Activated CD4-positive, alpha-beta T cell treated with anti-CD3 and anti-CD28 coated beads, Interleukin-2, amount 10 ng/mL, durations not matched to agents 24 days and 14 days (primary cell): ENCODE results near the gene C1S. TPM values are rescaled to one million over a fixed set of nuclear protein-coding genes. Genes with fewer than 3 reads are reported as not detected.
"Not testable (repeated sequence)": the region's sequence is repeated elsewhere in the genome, so short reads cannot be mapped to it uniquely, and the experiment has no call there.

ENCODE experiments used
- DNase-seq: peaks from one replicate; pipeline ENCODE4 v3.0.0; 2022
- H3K27ac Mint-ChIP-seq: one replicate; pipeline ENCODE4 v1.8.0; 2022; ENCODE audit warnings: mild to moderate bottlenecking, mixed read lengths
- H3K27me3 Mint-ChIP-seq: one replicate; pipeline ENCODE4 v1.8.0; 2022; ENCODE audit warnings: mixed read lengths
- H3K36me3 Mint-ChIP-seq: one replicate; pipeline ENCODE4 v1.8.0; 2022; ENCODE audit warnings: low read depth, mild to moderate bottlenecking, mixed read lengths
- H3K4me1 Mint-ChIP-seq: one replicate; pipeline ENCODE4 v1.8.0; 2021; ENCODE audit warnings: mixed read lengths
- H3K4me3 Mint-ChIP-seq: one replicate; pipeline ENCODE4 v1.8.0; 2022; ENCODE audit warnings: mild to moderate bottlenecking, moderate library complexity, mixed read lengths
- H3K9me3 Mint-ChIP-seq: one replicate; pipeline ENCODE4 v1.8.0; 2021; ENCODE audit warnings: mixed read lengths
- intact Hi-C: fragments of 100-400 bp; cut with micrococcal nuclease; formaldehyde crosslinking; loops from one replicate; pipeline ENCODE4 v1.15.1; 2023
- total RNA-seq: library from RNA; stranded (reverse); gene quantifications from 2 replicates; pipeline ENCODE4 v1.2.3, GENCODE V29; 2022

Gene C1S
- total RNA-seq, result 1.9 and 2.6 TPM in 2 replicates

DNA sequence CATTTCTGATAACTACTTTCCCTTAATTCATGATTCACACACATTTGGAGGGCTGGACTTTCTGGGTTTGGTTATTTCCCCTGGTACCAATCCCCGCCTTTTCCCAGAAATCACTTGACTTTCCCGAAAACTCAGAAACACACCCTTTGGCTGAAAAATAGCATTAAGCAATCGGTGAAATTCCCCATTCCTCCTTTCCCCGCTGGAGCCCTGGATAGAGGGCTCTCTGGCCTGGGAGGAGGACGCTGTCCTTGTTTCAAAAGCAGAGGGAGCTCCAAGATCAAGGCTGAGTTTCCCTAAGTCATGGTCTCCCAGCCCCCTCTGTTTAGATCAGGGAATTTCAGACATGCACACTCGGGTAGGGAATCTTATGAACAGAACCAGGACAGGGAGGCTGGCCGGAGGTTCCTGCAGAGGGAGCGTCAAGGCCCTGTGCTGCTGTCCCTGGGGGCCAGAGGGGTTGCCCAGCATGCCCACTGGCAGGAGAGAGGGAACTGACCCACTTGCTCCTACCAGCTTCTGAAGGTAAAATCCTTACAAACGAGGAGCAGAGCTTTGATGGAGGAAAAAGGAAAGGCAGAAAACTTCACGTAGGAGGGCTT, at the start of gene C1S:
TSS of gene C1S (plus strand) at position 366 of the 602 bp plus-strand sequence. CDS start 1,195 bp downstream, outside the sequence.
- Mint-ChIP-seq H3K36me3 (no peaks in the 10 kb centered on the region), H3K9me3 (no peaks in the 10 kb centered on the region), H3K4me1 (no peaks in the 10 kb centered on the region), H3K27ac (no peak within 1 kb of the TSS), H3K4me3 (no peak within 1 kb of the TSS), H3K27me3 (peaks cover 19% of the 10 kb centered on the region)
- DNase-seq, result no peak
- intact Hi-C loops, result no loop called here

DNA sequence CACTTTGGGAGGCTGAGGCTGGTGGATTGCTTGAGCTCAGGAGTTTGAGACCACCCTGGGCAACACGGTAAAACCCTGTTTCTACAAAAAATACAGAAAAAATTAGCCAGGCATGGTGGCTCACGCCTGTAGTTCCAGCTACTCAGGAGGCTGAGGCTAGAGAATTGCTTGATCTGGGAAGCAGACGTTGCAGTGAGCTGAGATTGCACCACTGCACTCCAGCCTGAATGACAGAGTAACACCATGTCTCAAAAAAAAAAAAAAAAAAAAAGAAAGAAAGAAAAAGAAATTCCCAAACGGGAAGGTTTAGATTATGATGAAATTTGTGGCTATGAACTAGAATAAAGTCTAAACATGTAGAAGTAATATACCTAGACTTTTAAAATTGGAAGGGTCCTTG, 49.1 kb upstream of the C1S start:
- H3K4me3 Mint-ChIP-seq, DNase-seq, H3K27me3 Mint-ChIP-seq, intact Hi-C loops, H3K9me3 Mint-ChIP-seq, H3K27ac Mint-ChIP-seq: not testable (repeated sequence)
- Mint-ChIP-seq H3K4me1 (peaks cover 23% of the 10 kb centered on the region), H3K36me3 (peaks cover 34% of the 10 kb centered on the region)

DNA sequence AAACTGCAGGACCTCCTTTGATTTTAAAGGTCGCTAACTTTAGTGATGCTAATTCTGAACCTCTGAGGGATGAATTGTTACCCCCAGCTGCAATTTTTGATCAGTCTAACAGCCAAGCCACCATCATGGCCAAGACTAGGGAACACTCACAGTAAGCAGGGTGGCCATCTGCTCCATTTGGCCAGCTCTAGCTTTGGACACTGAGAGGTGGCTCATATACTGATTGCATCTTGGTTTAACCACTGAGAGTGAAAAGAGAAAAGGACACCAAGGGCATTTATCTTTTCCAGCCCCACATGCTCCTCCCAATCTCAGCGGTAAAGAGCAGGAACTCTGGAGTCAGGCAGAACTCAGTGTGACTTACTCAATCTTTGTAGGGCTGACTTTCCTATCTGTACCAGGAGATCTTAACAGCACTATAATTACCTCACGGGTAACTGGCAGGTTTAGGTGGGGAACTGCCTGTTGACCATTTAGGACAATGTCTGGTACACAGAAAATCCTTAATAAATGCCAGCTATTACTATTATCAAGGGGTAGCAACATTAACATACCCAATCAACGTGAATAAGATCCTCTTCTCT, 48.4 kb upstream of the C1S start:
- no peak overlapping the region for H3K27ac Mint-ChIP-seq
- peaks cover 32% of the 10 kb centered on the region for H3K36me3 Mint-ChIP-seq
- intact Hi-C loops, result no loop called here
- H3K9me3 Mint-ChIP-seq, result no peaks in the 10 kb centered on the region
- no peaks in the 10 kb centered on the region for H3K27me3 Mint-ChIP-seq
- peaks cover 30% of the 10 kb centered on the region for H3K4me1 Mint-ChIP-seq
- DNase-seq, result no peak
- H3K4me3 Mint-ChIP-seq, result no peak overlapping the region

DNA sequence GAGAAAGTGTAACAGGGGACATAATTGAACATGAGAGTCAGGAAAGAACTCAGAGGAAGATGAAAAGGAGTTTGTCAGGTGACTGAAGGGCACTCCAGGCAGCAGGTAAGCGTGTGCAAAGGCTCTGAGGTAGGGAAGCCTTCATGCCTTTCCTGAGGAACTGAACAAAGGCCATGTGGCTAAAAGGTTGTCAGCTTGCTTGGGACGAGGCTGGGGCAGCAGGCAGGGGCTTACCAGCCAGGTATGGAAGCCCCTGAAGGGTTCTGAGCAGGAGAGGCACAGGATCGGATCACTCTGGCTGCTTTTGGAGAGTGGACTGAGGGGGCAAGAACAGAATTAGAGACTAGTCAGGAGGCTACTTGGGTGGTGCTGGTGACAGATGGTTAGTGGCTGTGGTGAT, 47.4 kb upstream of the C1S start:
- intact Hi-C loops, result no loop called here
- no peak for DNase-seq
- H3K9me3 Mint-ChIP-seq, result no peaks in the 10 kb centered on the region
- peaks cover 31% of the 10 kb centered on the region for H3K4me1 Mint-ChIP-seq
- H3K27ac Mint-ChIP-seq, result no peak overlapping the region
- H3K36me3 Mint-ChIP-seq, result peaks cover 26% of the 10 kb centered on the region
- no peak overlapping the region for H3K4me3 Mint-ChIP-seq
- no peaks in the 10 kb centered on the region for H3K27me3 Mint-ChIP-seq

DNA sequence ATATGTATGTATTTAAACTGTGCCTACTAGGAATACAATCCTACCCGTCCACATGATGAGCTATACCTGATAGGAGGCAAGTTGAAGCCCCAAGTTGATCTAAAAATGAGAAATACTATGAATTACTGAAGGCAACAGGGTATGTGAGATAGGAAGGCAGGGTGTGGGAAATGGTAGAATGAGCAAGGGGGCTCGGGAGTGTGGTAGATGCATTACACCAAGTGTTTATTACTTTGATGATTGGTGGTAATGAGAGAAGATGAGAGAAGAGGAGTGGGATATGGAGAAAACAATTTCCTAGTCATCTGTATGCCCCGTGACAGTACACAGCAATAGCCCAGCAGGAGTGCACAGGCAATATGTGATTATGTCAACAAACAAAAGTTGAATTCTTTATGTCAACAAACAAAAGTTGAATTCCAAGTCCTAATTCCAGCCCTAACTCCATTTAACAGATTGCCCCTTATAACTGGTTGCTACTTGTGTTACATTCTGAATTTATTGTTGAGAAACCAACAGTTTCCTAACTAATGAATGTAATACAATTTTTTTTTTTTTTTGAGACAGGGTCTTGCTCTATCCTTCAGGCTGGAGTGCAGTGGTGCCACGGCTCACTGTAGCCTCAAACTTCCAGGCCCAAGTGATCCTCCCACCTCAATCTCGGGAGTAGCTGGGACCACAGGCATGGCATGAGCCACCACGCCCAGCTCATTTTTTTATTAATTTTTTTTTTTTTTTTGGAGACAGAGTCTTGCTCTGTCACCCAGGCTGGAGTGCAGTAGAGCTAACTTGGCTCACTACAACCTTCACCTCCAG, 44.8 kb upstream of the C1S start:
- Mint-ChIP-seq H3K4me1 (peaks cover 32% of the 10 kb centered on the region), H3K4me3 (no peak overlapping the region), H3K27ac (no peak overlapping the region), H3K36me3 (peaks cover 14% of the 10 kb centered on the region), H3K9me3 (no peaks in the 10 kb centered on the region), H3K27me3 (no peaks in the 10 kb centered on the region)
- intact Hi-C loops, result loop anchor here (5.0 kb wide), 3 partner anchors 93 to 172 kb away; partner anchors contain the start of genes PEX5 and SPSB2
- DNase-seq, result no peak

DNA sequence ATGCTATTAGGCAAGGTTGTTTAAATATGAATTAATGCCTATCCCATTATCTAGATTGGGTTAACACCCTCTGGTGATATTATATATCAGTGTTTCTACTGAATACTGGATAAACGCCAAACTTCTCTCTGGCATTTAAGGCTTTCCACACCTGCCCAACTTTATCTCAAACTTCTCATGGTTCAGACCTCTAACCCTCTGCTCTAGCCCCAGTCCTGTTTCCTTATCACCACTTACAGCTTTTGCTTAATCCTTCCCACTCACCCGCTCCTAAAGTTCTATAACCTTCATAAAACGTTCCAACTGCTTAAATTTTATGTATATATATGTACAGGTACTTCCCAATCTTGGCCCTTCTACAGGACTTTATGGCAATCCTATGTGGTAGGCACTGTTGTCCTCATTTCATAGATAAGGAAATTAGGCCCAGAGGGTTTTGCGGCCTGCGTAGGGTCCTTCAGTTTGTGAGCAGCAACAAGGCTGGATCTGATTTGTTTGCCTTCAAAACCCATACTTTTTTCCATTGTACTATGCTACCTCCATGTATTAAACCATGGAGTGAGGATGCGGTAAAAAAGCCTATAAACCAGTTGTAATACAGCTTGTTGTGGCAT, 43.5 kb upstream of the C1S start:
- H3K4me1 Mint-ChIP-seq, result peaks cover 32% of the 10 kb centered on the region
- no peaks in the 10 kb centered on the region for H3K9me3 Mint-ChIP-seq
- intact Hi-C loops, result loop anchor here (5.0 kb wide), 3 partner anchors 95 to 170 kb away; partner anchors contain the start of genes PEX5 and SPSB2
- no peak overlapping the region for H3K27ac Mint-ChIP-seq
- peaks cover 14% of the 10 kb centered on the region for H3K36me3 Mint-ChIP-seq
- no peak for DNase-seq
- peak overlapping the region; percentile 90 for H3K4me3 Mint-ChIP-seq
- H3K27me3 Mint-ChIP-seq, result no peaks in the 10 kb centered on the region

DNA sequence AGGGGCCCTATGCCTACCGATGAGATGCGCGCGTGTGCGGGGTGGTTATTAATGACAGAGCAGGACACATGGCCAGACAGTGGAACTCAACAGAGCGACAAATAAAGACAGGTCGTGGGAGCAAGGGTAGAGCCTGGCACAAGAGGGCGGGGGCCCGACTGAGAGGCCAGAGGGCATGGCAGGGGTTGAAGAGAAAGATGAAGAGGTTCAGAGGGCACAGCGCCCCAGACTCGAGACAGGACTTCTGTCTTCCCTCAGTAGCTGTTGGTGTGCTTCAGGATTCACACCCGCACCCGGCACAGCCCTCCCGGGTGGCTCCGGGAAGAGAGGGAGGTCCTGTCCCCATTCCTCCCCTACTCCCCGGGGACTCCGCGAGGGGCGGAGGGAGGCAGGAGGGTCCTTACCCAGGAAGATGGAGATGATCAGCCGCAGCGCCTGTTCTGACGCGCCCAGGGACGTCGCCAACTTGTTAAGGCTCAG, 42.6 kb upstream of the C1S start:
- DNase-seq, result no peak
- peak overlapping the region; percentile 90 for H3K4me3 Mint-ChIP-seq
- no peaks in the 10 kb centered on the region for H3K9me3 Mint-ChIP-seq
- no peaks in the 10 kb centered on the region for H3K27me3 Mint-ChIP-seq
- peak overlapping the region; percentile 91 for H3K27ac Mint-ChIP-seq
- H3K36me3 Mint-ChIP-seq, result peaks cover 9% of the 10 kb centered on the region
- peaks cover 32% of the 10 kb centered on the region for H3K4me1 Mint-ChIP-seq
- intact Hi-C loops, result loop anchor here (1.0 to 5.0 kb wide), 7 partner anchors 48 to 169 kb away; partner anchors contain the start of genes C12orf57, CLSTN3, EMG1 and PEX5

DNA sequence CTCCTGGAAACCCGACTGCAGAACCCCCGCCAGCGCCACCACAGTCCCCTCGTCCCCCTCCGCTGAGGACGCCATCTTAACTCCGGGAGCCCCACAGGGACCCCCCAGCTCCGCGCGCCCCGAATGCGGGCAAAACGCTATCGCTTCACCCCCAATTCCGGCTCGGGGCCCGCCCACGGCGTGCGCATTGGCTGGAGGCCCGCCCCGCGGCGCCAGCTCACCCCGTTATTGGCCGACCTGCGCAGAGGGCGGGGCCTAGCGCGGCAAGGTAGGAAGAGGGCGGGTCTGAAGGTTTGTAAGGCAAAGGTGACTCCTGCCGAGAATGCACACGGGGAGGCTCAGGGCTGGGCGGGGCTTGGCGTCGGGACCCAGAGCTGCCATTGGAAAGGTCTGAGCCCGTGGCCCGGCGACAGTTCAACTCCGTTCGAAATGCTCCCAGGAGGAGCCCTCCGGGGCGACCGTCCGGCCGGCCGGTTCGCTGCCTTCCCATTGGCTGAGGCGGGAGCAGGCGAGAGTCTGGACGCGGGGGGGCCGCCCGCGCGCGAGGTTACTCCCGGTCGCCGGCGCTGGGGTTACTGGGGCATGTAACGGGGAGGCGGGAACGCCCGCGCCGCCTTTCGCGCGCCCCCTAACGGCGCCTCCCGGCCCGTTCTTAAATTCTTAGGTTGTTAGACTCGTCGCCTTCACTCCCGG, 42.0 kb upstream of the C1S start, which contains the start of gene LPCAT3:
TSS of gene LPCAT3 (minus strand) at position 127 of the 693 bp plus-strand sequence. CDS start at position 75, 52 bp downstream.
- DNase-seq, result peak; percentile 100
- Mint-ChIP-seq H3K9me3 (no peaks in the 10 kb centered on the region), H3K4me1 (peaks cover 28% of the 10 kb centered on the region), H3K4me3 (peak within 1 kb of the TSS; percentile 90), H3K27me3 (no peaks in the 10 kb centered on the region), H3K27ac (peak within 1 kb of the TSS; percentile 91), H3K36me3 (peaks cover 6% of the 10 kb centered on the region)
- intact Hi-C loops, result loop anchor here (1.0 to 5.0 kb wide), 8 partner anchors 48 to 169 kb away; partner anchors contain the start of genes C12orf57, C1R, CLSTN3 and EMG1

DNA sequence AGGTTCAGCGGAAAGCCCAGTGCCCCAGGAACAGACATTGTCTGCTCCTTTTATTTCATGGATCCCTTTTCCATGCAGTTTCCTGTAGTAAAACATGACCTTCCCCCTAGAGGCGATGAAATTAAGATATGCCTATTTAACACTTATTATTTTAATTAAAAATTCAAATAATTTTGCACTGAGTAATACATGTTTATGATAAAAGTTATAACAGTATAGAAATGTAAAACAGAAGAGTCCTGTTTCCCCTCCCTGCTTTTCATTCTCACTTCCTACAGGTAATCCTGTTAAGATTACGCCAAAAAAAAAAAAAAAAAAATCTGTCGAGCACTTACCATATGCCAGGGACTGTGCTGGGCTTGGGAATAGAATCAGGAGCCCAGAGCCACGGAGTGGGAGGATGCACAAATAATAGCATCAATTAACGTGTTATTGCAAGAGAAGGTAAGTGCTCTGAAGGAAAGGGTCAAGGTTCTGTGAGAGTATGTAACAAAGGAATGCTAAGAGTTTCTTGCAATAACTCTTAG, 41.4 kb upstream of the C1S start:
- Mint-ChIP-seq H3K27ac (peak overlapping the region; percentile 91), H3K4me1 (peaks cover 22% of the 10 kb centered on the region), H3K4me3 (peak overlapping the region; percentile 90), H3K27me3 (no peaks in the 10 kb centered on the region), H3K36me3 (peaks cover 4% of the 10 kb centered on the region), H3K9me3 (no peaks in the 10 kb centered on the region)
- no peak for DNase-seq
- intact Hi-C loops, result loop anchor here (1.0 to 5.0 kb wide), 4 partner anchors 73 to 168 kb away; partner anchors contain the start of genes C1R, PEX5 and SPSB2

DNA sequence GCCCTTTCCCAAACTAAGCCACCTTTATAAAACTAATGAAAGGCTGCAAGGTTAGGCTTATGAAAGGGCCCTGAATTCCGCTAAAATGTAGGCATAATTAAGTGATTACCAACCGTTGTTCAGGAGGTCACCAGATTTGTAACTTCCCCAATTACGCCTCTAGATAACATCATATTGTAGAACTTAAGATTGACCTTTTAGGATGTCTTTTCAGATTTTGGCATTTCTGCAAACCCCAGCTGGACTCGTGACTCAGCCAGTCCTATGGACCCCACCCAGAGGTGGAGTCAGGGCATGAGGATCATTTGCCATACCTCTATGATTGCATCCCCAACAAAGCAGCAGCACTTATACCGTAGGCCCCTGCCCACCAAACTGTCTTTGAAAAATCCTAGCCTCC, 38.6 kb upstream of the C1S start:
- no peaks in the 10 kb centered on the region for H3K9me3 Mint-ChIP-seq
- intact Hi-C loops, result no loop called here
- no peak overlapping the region for H3K27ac Mint-ChIP-seq
- DNase-seq, result no peak
- H3K4me1 Mint-ChIP-seq, result peaks cover 13% of the 10 kb centered on the region
- no peaks in the 10 kb centered on the region for H3K27me3 Mint-ChIP-seq
- no peak overlapping the region for H3K4me3 Mint-ChIP-seq
- H3K36me3 Mint-ChIP-seq, result no peaks in the 10 kb centered on the region

DNA sequence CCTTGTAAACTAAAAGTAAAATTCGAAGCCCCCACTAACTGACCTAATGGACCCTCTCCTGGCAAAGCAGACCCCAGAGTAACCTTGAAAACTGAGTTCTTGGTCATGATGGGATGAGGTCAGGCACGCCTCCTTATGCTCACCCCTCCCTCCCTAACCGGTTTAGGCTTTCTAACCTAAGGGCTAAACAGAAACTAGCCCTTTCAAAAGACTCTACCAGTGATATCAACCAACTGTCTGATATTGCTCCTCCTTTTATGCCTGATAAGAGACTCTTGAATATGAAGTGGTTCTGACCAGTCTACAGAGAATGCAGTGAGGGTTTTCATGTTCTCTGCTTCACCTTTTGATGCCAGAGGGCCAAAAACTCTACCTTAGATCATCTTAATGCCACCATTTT, 37.4 kb upstream of the C1S start:
- Mint-ChIP-seq H3K9me3 (no peaks in the 10 kb centered on the region), H3K27ac (no peak overlapping the region), H3K4me1 (peaks cover 6% of the 10 kb centered on the region), H3K36me3 (no peaks in the 10 kb centered on the region), H3K27me3 (no peaks in the 10 kb centered on the region), H3K4me3 (no peak overlapping the region)
- intact Hi-C loops, result no loop called here
- no peak for DNase-seq

DNA sequence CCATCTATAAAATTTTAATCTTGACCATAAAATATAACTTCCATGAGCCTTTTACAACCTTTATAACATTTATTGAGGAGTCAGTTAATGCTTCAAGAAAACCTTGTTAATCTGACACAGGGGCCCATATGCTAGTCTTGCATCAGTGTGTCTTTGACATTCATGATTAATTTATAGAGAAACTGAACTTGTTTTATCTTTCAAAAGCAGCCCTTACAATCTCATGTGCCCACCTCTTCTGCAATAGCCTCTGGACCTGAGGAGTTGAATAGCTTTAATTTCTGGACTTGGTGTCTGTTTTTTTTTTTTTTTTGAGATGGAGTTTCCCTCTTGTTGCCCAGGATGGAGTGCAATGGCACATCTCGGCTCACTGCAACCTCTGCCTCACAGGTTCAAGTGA, 33.7 kb upstream of the C1S start:
- Mint-ChIP-seq H3K9me3 (no peaks in the 10 kb centered on the region), H3K27ac (no peak overlapping the region), H3K27me3 (no peaks in the 10 kb centered on the region), H3K36me3 (no peaks in the 10 kb centered on the region), H3K4me1 (no peaks in the 10 kb centered on the region), H3K4me3 (no peak overlapping the region)
- intact Hi-C loops, result no loop called here
- DNase-seq, result no peak

DNA sequence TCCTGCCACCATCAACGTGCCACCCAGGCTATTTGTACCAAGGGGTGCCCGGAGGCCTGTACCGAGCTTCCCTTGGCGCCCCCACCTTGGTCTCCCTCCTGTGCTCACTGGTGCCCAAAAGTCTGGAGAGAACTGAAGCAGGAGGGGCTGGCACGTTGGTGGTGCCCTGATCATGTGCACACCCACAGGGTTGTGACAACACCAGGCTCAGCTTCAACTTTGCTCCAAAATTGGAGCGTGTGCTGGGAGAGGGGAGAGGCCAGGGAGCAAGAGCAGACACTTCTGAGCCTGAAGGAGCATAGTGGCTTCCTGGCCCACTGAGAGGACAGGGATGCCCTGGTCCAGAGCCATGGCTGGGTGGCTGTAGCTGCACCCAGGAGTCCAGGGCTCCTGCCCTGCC, 29.2 kb upstream of the C1S start:
- H3K27ac Mint-ChIP-seq, result no peak overlapping the region
- no peaks in the 10 kb centered on the region for H3K36me3 Mint-ChIP-seq
- H3K9me3 Mint-ChIP-seq, result no peaks in the 10 kb centered on the region
- DNase-seq, result no peak
- no peaks in the 10 kb centered on the region for H3K4me1 Mint-ChIP-seq
- intact Hi-C loops, result no loop called here
- H3K27me3 Mint-ChIP-seq, result peaks cover 3% of the 10 kb centered on the region
- no peak overlapping the region for H3K4me3 Mint-ChIP-seq
